HEK293 (cell line): Measurements from ENCODE around the gene RGS9.

ENCODE experiments used
- CTCF ChIA-PET: fragments of 350-600 bp; formaldehyde crosslinking; extraction: SDS; loops from one replicate; lab custom pipeline; 2021; ENCODE audit warnings: antibody characterized with exemption; lab: Yijun Ruan, JAX
- POLR2A ChIA-PET: fragments of 300-600 bp; formaldehyde crosslinking; extraction: SDS; loops from one replicate; lab custom pipeline; 2020; ENCODE audit warnings: antibody characterized with exemption, inconsistent platforms; lab: Yijun Ruan, JAX
- H3K27ac ChIP-seq: fragments of 200-500 bp; sonication (Bioruptor generic); 2 replicates; pipeline ENCODE4 v1.5.1; 2014; ENCODE audit warnings: low read depth, low read length, control low read depth, inconsistent platforms; ENCODE audit errors: extremely low read depth
- H3K36me3 ChIP-seq, 2 experiments: fragments of 200-500 bp in 1 of 2; sonication (Bioruptor generic) in 1 of 2; 1 replicate in 1 of 2; 2 replicates in 1 of 2; pipeline ENCODE4 v1.5.1; 2014 to 2017; ENCODE audit warnings: inconsistent platforms in 2 of 2, low read length in 2 of 2; ENCODE audit not compliant: control insufficient read depth in 2 of 2, insufficient read depth in 1 of 2
- H3K4me1 ChIP-seq: fragments of 200-500 bp; sonication (Bioruptor generic); 2 replicates; pipeline ENCODE4 v1.5.1; 2014; ENCODE audit warnings: mild to moderate bottlenecking, low read length, inconsistent platforms; ENCODE audit not compliant: control insufficient read depth, insufficient read depth
- H3K4me3 ChIP-seq: 2 replicates; pipeline ENCODE4 v1.5.1; 2011; ENCODE audit warnings: low read depth, mild to moderate bottlenecking, control low read depth, low read length, moderate library complexity
- H3K9me3 ChIP-seq: fragments of 200-500 bp; sonication (Bioruptor generic); 2 replicates; pipeline ENCODE4 v1.5.1; 2014; ENCODE audit warnings: low read depth, low read length, inconsistent platforms; ENCODE audit not compliant: control insufficient read depth, insufficient read depth
- BCL11A ChIP-seq: fragments of 450-650 bp; formaldehyde crosslinking; IDR thresholded peaks from 2 replicates; pipeline ENCODE4 v1.5.1; 2016; ENCODE audit warnings: low read depth, missing biosample characterization, missing genetic modification characterization
- EGR2 ChIP-seq: fragments of 450-650 bp; formaldehyde crosslinking; IDR thresholded peaks from 2 replicates; pipeline ENCODE4 v1.5.1; 2016; ENCODE audit warnings: low read depth, missing biosample characterization, missing genetic modification characterization
- KLF10 ChIP-seq: fragments of 450-650 bp; IDR thresholded peaks from 2 replicates; pipeline ENCODE4 v1.5.1; 2018; ENCODE audit warnings: missing biosample characterization, mild to moderate bottlenecking, missing genetic modification characterization
- MEIS1 ChIP-seq: sonication (generic); formaldehyde crosslinking; IDR thresholded peaks from 2 replicates; pipeline ENCODE4 v1.8.1; 2022; ENCODE audit warnings: missing genetic modification reagents, mild to moderate bottlenecking, borderline replicate concordance
- OSR2 ChIP-seq: fragments of 450-650 bp; formaldehyde crosslinking; IDR thresholded peaks from 2 replicates; pipeline ENCODE4 v1.5.1; 2016; ENCODE audit warnings: missing biosample characterization, missing genetic modification characterization
- ZBTB1 ChIP-seq: fragments of 450-650 bp; formaldehyde crosslinking; IDR thresholded peaks from 2 replicates; pipeline ENCODE4 v1.5.1; 2016; ENCODE audit warnings: missing biosample characterization, missing genetic modification characterization
- ZBTB48 ChIP-seq: fragments of 450-650 bp; formaldehyde crosslinking; IDR thresholded peaks from 2 replicates; pipeline ENCODE4 v1.5.1; 2016; ENCODE audit warnings: missing biosample characterization, missing genetic modification characterization
- ZFHX2 ChIP-seq: fragments of 450-650 bp; formaldehyde crosslinking; conservative IDR thresholded peaks from 2 replicates; pipeline ENCODE4 v1.5.1; 2016; ENCODE audit warnings: missing biosample characterization, missing genetic modification characterization
- ZIC2 ChIP-seq: fragments of 450-650 bp; formaldehyde crosslinking; IDR thresholded peaks from 2 replicates; pipeline ENCODE4 v1.5.1; 2016; ENCODE audit warnings: missing biosample characterization, missing genetic modification characterization
- ZNF114 ChIP-seq: fragments of 450-650 bp; formaldehyde crosslinking; IDR thresholded peaks from 2 replicates; pipeline ENCODE4 v1.5.0; 2017; ENCODE audit warnings: missing biosample characterization, missing genetic modification characterization
- ZNF132 ChIP-seq: fragments of 450-650 bp; formaldehyde crosslinking; IDR thresholded peaks from 2 replicates; pipeline ENCODE4 v1.5.1; 2017; ENCODE audit warnings: missing biosample characterization, missing genetic modification characterization, borderline replicate concordance
- ZNF157 ChIP-seq: fragments of 450-650 bp; formaldehyde crosslinking; IDR thresholded peaks from 2 replicates; pipeline ENCODE4 v1.5.1; 2016; ENCODE audit warnings: missing biosample characterization, missing genetic modification characterization
- ZNF169 ChIP-seq: fragments of 450-650 bp; formaldehyde crosslinking; IDR thresholded peaks from 2 replicates; pipeline ENCODE4 v1.5.1; 2016; ENCODE audit warnings: missing biosample characterization, missing genetic modification characterization
- ZNF248 ChIP-seq: fragments of 450-650 bp; formaldehyde crosslinking; IDR thresholded peaks from 2 replicates; pipeline ENCODE4 v1.5.1; 2017; ENCODE audit warnings: missing biosample characterization, missing genetic modification characterization
- ZNF292 ChIP-seq: fragments of 450-650 bp; formaldehyde crosslinking; IDR thresholded peaks from 2 replicates; pipeline ENCODE4 v1.5.1; 2016; ENCODE audit warnings: low read depth, missing biosample characterization, missing genetic modification characterization, borderline replicate concordance
- ZNF302 ChIP-seq: fragments of 450-650 bp; formaldehyde crosslinking; IDR thresholded peaks from 2 replicates; pipeline ENCODE4 v1.5.1; 2016; ENCODE audit warnings: missing biosample characterization, missing genetic modification characterization, low read depth
- ZNF37A ChIP-seq: fragments of 450-650 bp; IDR thresholded peaks from 2 replicates; pipeline ENCODE4 v1.5.1; 2018; ENCODE audit warnings: missing biosample characterization, missing genetic modification characterization
- ZNF473 ChIP-seq: fragments of 450-650 bp; formaldehyde crosslinking; IDR thresholded peaks from 2 replicates; pipeline ENCODE4 v1.5.1; 2017; ENCODE audit warnings: missing biosample characterization, missing genetic modification characterization
- ZNF792 ChIP-seq: fragments of 450-650 bp; formaldehyde crosslinking; IDR thresholded peaks from 2 replicates; pipeline ENCODE4 v1.5.1; 2016; ENCODE audit warnings: missing biosample characterization, missing genetic modification characterization
- TF ChIP-seq, protein P1 (sequence below): fragments of 450-650 bp; formaldehyde crosslinking; IDR thresholded peaks from 2 replicates; pipeline ENCODE4 v1.5.0; 2017; ENCODE audit warnings: missing biosample characterization, missing genetic modification characterization, borderline replicate concordance
- TF ChIP-seq, protein P2 (sequence below): fragments of 450-650 bp; formaldehyde crosslinking; IDR thresholded peaks from 2 replicates; pipeline ENCODE4 v1.5.1; 2016; ENCODE audit warnings: missing biosample characterization, missing genetic modification characterization

RGS9 gene

DNA sequence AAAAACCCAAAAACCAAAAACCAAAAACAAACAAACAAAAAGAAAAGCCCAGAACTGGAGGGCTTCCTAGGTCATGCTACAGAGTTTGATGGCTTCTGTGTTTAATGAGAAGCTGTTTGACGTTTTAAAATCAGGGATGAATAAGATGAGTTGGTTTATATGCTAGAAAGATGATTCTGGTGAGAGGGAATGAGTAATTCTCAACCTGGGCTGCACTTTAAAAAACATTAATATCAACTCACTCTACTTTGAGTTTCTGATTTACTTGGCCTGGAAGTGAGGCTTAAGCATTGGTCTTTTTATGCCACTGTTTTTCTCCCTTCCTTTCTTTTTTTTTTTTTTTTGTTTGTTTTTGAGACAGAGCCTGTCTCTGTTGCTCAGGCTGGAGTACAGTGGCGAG lies 5.1 kb downstream of the RGS9 start (continued):
- no peak for TF ChIP-seq ZNF114 (tag by site-specific recombination)

DNA sequence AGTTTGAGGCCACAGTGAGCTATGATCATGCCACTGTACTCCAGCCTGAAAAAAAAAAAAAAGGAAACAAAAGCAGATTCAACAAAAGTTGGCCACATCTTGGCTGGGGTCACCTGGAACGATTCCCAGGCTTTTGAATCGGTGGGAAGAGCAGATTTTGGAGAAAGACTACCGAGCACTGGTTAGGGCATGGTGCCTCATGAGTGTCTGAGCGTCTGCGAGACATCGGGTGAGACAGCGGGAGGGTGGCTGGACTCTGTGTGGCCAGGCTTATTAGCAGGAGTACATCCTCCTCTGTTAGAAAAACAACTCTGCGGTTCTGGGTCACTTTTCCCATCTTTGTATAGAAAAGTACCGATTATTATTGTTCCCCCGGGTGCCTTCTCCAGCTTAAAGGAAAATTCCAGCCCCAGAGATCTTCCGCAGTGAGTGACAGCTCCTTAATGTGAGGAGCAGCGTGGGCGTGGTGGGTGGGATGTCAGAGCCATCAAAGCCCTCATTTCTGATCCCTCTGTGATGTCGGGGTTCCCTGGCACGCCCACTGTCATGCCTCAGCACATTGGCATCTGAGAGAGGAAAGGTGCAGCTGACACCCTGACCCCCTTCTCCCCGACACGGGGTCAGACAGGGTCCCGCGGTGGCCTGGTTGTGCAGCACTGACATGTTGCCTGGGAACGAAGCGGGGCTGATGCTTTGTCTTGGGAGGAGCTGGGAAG lies 6.9 kb downstream of the RGS9 start:
- H3K4me3 ChIP-seq, result no peak overlapping the region
- TF ChIP-seq ZNF292 (no peak), ZFHX2 (tag by site-specific recombination) (peak; percentile 82), EGR2 (tag by site-specific recombination) (peak; percentile 58)
- POLR2A ChIA-PET, result no interaction called here
- H3K27ac ChIP-seq, result no peak overlapping the region
- no peaks in the 10 kb centered on the region for H3K9me3 ChIP-seq
- H3K36me3 ChIP-seq, result no peaks in the 10 kb centered on the region
- CTCF ChIA-PET, result interaction anchor here (0.6 to 1.0 kb wide), 2 partner anchors 38 to 54 kb away, joined by 3 to 4 read pairs; no protein-coding TSS in a partner anchor
- H3K4me1 ChIP-seq, result no peaks in the 10 kb centered on the region

DNA sequence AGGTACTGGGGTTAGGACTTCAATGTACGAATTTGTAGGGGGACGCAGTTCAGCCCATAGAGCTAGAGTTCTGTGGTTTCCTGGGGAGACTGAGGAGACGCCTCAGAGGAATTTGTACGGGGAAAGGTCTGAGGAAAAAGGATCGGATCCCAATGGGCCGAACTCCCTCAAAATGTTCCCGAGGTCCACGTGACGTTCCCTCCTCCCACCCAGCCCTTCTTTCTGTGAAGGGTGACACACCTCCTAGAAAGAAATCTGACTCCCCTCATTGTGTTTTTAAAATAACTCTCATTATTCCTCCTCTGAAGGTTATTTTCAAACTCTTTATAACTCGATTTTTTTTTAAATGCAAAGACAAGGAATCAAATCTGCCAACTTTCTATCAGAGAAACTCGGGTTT lies 8.6 kb downstream of the RGS9 start:
- Histone ChIP-seq H3K36me3 (no peaks in the 10 kb centered on the region), H3K4me1 (no peaks in the 10 kb centered on the region), H3K4me3 (no peak overlapping the region), H3K27ac (no peak overlapping the region), H3K9me3 (no peaks in the 10 kb centered on the region)
- no peak for TF ChIP-seq ZBTB1 (tag by site-specific recombination)
- no peak for TF ChIP-seq ZIC2 (tag by site-specific recombination)
- TF ChIP-seq, protein P1, sequence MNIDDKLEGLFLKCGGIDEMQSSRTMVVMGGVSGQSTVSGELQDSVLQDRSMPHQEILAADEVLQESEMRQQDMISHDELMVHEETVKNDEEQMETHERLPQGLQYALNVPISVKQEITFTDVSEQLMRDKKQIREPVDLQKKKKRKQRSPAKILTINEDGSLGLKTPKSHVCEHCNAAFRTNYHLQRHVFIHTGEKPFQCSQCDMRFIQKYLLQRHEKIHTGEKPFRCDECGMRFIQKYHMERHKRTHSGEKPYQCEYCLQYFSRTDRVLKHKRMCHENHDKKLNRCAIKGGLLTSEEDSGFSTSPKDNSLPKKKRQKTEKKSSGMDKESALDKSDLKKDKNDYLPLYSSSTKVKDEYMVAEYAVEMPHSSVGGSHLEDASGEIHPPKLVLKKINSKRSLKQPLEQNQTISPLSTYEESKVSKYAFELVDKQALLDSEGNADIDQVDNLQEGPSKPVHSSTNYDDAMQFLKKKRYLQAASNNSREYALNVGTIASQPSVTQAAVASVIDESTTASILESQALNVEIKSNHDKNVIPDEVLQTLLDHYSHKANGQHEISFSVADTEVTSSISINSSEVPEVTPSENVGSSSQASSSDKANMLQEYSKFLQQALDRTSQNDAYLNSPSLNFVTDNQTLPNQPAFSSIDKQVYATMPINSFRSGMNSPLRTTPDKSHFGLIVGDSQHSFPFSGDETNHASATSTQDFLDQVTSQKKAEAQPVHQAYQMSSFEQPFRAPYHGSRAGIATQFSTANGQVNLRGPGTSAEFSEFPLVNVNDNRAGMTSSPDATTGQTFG, result no peak
- no peak for TF ChIP-seq KLF10 (tag by site-specific recombination)
- TF ChIP-seq, protein P2, sequence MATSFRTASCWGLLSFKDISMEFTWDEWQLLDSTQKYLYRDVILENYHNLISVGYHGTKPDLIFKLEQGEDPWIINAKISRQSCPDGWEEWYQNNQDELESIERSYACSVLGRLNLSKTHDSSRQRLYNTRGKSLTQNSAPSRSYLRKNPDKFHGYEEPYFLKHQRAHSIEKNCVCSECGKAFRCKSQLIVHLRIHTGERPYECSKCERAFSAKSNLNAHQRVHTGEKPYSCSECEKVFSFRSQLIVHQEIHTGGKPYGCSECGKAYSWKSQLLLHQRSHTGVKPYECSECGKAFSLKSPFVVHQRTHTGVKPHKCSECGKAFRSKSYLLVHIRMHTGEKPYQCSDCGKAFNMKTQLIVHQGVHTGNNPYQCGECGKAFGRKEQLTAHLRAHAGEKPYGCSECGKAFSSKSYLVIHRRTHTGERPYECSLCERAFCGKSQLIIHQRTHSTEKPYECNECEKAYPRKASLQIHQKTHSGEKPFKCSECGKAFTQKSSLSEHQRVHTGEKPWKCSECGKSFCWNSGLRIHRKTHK (tag by site-specific recombination), result no peak
- POLR2A ChIA-PET, result no interaction called here
- CTCF ChIA-PET, result interaction anchor here (0.7 to 1.1 kb wide), 2 partner anchors 46 to 1720 kb away, joined by 3 read pairs; no protein-coding TSS in a partner anchor

- H3K4me3 ChIP-seq, result no peak overlapping the region
- TF ChIP-seq ZNF792 (tag by site-specific recombination) (no peak), OSR2 (tag by site-specific recombination) (no peak), ZNF302 (no peak), MEIS1 (CRISPR knock-in tag) (no peak), ZNF169 (tag by site-specific recombination) (no peak), ZNF248 (no peak), ZBTB48 (tag by site-specific recombination) (no peak), ZNF473 (tag by site-specific recombination) (no peak), BCL11A (tag by site-specific recombination) (no peak), ZNF37A (no peak), ZNF132 (no peak), ZNF157 (tag by site-specific recombination) (no peak)
- TF ChIP-seq, protein P2 (tag by site-specific recombination), result no peak
- H3K9me3 ChIP-seq, result no peaks in the 10 kb centered on the region
- ChIA-PET POLR2A (no interaction called here), CTCF (interaction anchor here (1.4 to 1.5 kb wide), 2 partner anchors 10 to 11 kb away, joined by 6 to 8 read pairs; partner anchors contain the start of gene RGS9)
- no peaks in the 10 kb centered on the region for H3K4me1 ChIP-seq
- no peak overlapping the region for H3K27ac ChIP-seq
- H3K36me3 ChIP-seq, result no peaks in the 10 kb centered on the region
Observed at GRCh38 chr17:65147955-65148354, 10.8 kb downstream of the RGS9 start.
